PC-3 (cell line): Measurements from ENCODE around the gene CFL1.

ENCODE experiments used
- CTCF ChIP-seq: fragments of 300-600 bp; sonication (generic); conservative IDR thresholded peaks from 2 replicates; pipeline ENCODE4 v1.5.1; 2017; ENCODE audit warnings: antibody characterized with exemption, low read depth, mild to moderate bottlenecking, low read length
- EZH2 ChIP-seq: fragments of 300-600 bp; sonication (generic); IDR thresholded peaks from one replicate; pipeline ENCODE4 v1.6.1; 2017; ENCODE audit warnings: antibody characterized with exemption, mild to moderate bottlenecking, low read length; ENCODE audit not compliant: unreplicated experiment
- EZH2phosphoT487 ChIP-seq: fragments of 300-600 bp; sonication (generic); IDR thresholded peaks from 2 replicates; pipeline ENCODE4 v1.6.1; 2018; ENCODE audit warnings: mild to moderate bottlenecking, antibody characterized with exemption, low read length, borderline replicate concordance

GRCh38 chr11:65826984-65827735 lies 30.8 kb downstream of the CFL1 start:
- TF ChIP-seq CTCF (no peak), EZH2 (no peak), EZH2phosphoT487 (no peak)
